GM12873 (cell line): ENCODE measurements around the gene SOD2.

Experiments used
- CTCF ChIP-seq: IDR thresholded peaks from 2 replicates; pipeline ENCODE4 v1.5.1; 2012; ENCODE audit warnings: low read depth, mild to moderate bottlenecking, moderate library complexity, low read length, control low read depth; ENCODE audit not compliant: insufficient read depth; ENCODE audit errors: missing control alignments

SOD2 gene

DNA sequence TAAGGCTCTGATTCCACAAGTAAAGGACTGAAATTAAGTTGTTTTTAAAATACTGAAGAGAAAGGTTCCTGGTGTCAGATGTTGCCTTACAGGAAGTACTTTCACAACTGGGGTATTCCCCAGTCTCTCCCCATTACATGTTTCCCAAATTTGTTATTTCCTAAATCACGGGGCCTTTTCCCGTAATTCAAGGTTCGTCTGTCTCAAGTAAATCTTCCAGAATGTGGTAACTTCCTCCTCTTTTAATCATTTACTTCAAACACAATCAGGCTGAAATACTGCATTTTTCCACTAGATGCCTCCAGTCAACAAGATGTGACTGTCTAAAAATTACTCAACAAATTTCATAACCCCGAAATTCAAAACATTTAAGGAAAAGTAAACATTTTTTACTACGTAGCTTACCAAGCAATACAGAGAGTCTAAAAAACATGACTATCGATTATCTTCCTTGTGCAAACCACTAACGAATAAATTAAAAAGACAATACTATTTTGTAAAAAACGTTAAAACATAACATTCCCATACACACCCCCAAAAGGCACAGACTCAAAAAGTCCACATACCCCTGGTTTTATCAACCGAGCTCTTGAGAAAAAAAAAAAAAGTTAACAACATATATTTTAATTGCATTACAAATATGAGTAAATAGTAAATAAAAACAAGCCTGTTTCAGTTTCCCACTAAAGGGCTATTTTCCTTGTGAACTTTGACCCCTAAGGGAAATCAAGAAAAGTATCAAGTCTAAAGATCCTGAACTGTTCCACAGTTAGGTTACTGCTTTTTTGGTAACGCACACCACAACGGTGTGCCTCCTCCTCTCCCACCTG lies 1.7 kb downstream of the SOD2 start:
- peak; percentile 67 for TF ChIP-seq CTCF

DNA sequence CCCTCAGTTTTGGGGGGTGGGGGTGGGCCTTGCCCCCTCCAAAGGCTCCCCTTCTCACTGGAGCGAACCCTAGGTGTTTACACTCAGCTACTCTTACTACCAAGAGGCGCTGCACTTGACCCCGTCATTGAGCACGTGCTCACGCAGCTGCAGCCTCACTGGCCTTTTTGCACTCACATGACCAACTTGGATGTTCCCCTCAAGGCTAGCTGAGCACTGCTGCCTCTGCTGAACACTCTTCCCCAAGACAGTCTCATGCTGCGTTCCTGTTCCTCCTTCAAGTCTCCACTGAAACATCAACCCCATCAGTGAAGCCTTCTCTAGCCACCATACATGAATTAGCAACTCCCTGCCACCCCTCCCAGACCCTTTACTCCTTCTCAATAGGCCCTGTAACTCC lies 4.0 kb downstream of the SOD2 start:
- TF ChIP-seq CTCF = no peak

- TF ChIP-seq CTCF = no peak
These were observed 4.7 kb downstream of the SOD2 start for GRCh38 chr6:159688266-159688905.

- no peak for TF ChIP-seq CTCF
These were observed 5.7 kb downstream of the SOD2 start for GRCh38 chr6:159687341-159687740.

- TF ChIP-seq CTCF = no peak
These were observed 6.3 kb downstream of the SOD2 start for GRCh38 chr6:159686703-159687102.

DNA sequence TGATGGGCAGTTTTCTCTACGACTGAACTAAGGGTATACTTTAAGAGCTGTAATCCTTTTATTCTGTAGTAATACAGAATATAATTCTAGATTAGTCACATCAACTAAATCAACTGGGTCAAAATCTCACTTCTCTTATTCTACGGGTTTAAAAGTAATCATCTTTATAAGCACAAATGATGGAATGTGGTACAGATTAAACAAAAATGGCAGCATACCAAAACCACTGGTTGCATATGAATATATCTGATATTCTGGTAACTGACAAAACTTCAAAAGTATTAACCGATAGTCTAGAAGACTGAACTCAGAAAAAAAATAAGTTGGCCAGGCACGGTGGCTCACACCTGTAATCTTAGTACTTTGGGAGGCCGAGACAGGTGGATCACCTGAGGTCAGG lies 7.0 kb downstream of the SOD2 start:
- no peak for TF ChIP-seq CTCF

DNA sequence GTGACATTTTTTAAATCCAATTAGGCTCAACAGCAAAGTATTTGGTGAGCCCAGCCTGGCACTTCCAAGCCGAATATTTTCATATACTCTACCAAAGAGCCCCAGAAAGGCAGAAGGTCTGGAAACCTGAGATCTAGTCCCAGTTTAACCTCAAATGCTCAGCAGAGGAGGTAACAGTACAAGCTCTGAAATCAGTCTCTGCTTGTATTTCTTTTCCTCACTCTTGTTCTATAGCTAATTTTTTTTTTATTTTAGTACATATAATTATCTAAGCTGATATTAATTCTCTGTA lies 9.1 kb downstream of the SOD2 start:
- no peak for TF ChIP-seq CTCF
